ENCODE data around the gene ICAM4.
A peak's percentile ranks its signal among the peaks of the same experiment; 100 is the strongest.
"Not testable (repeated sequence)": the region's sequence is repeated elsewhere in the genome, so short reads cannot be mapped to it uniquely, and the experiment has no call there.

The ICAM4 gene

DNA sequence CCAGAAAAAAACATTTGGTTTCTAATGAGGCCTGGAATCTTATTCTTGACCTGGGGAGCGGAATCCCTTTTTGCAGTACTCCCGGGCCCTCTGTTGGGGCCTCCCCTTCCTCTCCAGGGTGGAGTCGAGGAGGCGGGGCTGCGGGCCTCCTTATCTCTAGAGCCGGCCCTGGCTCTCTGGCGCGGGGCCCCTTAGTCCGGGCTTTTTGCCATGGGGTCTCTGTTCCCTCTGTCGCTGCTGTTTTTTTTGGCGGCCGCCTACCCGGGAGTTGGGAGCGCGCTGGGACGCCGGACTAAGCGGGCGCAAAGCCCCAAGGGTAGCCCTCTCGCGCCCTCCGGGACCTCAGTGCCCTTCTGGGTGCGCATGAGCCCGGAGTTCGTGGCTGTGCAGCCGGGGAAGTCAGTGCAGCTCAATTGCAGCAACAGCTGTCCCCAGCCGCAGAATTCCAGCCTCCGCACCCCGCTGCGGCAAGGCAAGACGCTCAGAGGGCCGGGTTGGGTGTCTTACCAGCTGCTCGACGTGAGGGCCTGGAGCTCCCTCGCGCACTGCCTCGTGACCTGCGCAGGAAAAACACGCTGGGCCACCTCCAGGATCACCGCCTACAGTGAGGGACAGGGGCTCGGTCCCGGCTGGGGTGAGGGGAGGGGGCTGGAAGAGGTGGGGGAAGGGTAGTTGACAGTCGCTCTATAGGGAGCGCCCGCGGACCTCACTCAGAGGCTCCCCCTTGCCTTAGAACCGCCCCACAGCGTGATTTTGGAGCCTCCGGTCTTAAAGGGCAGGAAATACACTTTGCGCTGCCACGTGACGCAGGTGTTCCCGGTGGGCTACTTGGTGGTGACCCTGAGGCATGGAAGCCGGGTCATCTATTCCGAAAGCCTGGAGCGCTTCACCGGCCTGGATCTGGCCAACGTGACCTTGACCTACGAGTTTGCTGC, at the start of gene ICAM4:
TSS of gene ICAM4 (plus strand) at position 153 of the 935 bp plus-strand sequence. CDS start at position 211, 58 bp downstream.
- no peak for DNase-seq

GRCh38 chr19:10237702-10238101, 49.1 kb upstream of the ICAM4 start:
- DNase-seq: no peak

GRCh38 chr19:10238172-10238783, 48.5 kb upstream of the ICAM4 start:
- DNase-seq: no peak

DNA sequence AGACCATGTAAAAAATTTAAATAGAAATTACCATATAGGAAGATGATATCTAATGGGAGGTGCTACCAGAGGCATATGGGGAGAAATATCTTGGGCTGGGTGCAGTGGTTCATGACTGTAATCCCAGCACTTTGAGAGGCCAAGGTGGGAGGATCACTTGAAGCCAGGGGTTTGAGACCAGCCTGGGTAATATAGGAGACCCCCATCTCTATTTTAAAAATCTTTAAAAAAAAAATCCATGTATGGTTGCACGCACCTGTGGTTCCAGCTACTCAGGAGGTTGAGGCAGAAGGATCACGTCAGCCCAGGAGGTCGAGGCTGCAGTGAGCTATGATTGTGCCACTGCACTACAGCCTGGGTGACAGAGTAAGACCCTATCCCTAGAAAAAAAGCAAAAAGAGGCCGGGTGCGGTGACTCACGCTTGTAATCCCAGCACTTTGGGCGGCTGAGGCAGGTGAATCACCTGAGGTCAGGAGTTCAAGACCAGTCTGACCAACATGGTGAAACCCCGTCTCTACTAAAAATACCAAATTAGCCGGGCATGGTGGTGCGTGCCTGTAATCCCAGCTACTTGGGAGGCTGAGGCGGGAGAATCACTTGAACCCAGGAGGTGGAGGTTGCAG, 44.8 kb upstream of the ICAM4 start:
- not testable (repeated sequence) for DNase-seq

DNA sequence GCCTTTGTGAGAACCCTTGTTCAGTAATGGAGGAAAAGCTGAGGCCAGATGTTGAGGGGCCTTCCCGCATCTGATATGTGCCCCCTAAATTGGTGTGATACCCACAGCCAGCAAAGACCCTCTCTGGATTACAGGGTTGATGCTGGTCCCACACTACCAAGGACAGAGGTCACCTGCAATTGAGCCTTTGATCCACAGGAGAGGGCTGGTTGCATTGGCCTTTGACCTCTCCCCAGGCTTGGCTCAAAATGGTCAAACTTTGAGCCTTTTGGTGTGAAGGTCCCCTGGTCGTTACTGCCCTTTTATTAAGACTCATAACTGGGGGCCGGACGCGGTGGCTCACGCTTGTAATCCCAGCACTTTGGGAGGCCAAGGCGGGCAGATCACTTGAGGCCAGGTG, 43.1 kb upstream of the ICAM4 start:
- DNase-seq: no peak

- DNase-seq: no peak
These were observed 41.4 kb upstream of the ICAM4 start for GRCh38 chr19:10245189-10245939.

- DNase-seq: no peak
These were observed 40.2 kb upstream of the ICAM4 start for GRCh38 chr19:10246511-10246910.

GRCh38 chr19:10251792-10252694, 34.7 kb upstream of the ICAM4 start, which contains the start of gene MRPL4:
TSS of gene MRPL4 (plus strand) at chr19:10252214. CDS start at chr19:10252254, 40 bp downstream.
- peak; percentile 73 to 98 (median 93) for DNase-seq

- DNase-seq: no peak
These were observed 34.0 kb upstream of the ICAM4 start for GRCh38 chr19:10252707-10253106.

- DNase-seq: no peak
These were observed 32.5 kb upstream of the ICAM4 start for GRCh38 chr19:10254244-10254643.

DNA sequence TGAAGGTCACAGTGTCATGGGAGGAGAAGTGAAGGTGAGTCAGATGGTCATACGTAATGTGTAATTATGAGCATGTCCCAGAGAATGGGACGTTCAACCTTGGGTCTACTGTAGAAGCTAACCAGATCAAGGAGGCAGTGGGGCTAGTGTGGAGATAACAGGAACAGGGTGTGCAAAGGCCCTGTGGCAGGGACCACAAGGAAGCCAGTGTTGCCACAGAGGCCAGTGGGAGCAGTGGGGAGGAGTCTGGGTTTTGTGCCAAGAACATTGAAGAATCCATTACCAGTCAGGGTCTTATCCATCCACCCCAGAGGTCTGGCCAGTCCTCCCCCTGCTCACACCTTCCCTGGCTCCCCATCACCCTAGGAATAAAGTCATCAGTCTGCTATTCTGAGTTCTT, 31.4 kb upstream of the ICAM4 start:
- no peak for DNase-seq

DNA sequence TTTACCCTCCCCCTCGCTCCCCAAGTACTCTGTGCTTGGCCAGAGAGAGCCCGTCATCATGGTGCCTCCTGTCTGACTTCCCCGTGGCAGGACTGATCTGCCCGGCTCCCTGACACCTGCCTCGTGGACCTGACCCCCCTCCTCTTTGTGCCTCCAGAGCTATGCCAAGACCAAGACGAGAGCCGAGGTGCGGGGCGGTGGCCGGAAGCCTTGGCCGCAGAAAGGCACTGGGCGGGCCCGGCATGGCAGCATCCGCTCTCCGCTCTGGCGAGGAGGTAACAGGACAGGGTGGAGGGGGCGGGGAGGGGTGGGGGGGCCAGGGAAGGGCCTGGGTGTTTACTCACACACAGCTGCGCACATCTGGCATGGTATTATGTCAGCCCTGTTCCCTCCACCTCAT, 30.2 kb upstream of the ICAM4 start:
- DNase-seq: no peak

- no peak for DNase-seq
These were observed 29.7 kb upstream of the ICAM4 start for GRCh38 chr19:10256970-10257615.

- no peak for DNase-seq
These were observed 28.6 kb upstream of the ICAM4 start for GRCh38 chr19:10258080-10258710.

GRCh38 chr19:10259162-10259905, 27.4 kb upstream of the ICAM4 start:
- peak in 41 of 51 donors; percentile 5 to 76 (median 31) for DNase-seq

DNA sequence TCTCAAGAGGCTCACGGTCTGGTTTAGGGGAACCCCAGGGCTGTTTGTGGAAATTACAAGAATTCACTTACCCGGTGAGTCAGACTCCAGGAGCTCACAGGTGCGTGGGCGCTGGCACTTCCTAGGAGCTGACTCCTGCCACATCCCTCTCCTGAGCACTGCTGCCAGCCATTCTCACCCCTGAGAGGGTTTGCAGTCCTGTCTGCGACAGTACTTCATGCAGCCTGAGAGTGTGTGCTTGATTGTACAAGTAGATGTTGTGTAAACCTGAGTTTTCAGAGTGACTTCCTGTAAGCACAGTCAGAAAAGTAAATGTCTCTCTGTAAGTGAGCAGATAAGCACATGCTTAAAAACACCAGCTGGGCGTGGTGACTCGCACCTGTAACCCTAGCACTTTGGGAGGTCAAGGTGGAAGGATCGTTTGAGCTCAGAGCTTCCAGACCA, 26.6 kb upstream of the ICAM4 start:
- peak in 4 of 51 donors; percentile 17 to 45 (median 32) for DNase-seq

DNA sequence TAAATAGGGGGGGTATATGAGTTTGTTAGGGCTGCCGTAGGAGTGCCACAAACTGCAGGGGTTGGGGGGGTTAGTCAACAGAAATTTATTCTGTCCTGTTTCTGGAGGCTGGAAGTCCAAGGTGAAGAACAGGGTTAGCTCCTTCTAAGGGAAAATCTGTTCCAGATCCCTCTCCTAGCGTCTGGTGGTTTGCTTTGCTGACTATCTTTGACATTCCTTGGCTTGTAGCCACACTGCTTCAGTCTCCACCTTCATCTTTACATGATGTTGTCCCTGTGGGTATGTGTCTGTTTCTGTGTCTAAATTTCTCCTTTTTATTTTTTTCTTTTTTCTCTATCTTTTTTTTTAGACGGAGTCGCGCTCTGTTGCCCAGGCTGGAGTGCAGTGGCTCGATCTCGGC, 24.0 kb upstream of the ICAM4 start:
- DNase-seq: no peak

DNA sequence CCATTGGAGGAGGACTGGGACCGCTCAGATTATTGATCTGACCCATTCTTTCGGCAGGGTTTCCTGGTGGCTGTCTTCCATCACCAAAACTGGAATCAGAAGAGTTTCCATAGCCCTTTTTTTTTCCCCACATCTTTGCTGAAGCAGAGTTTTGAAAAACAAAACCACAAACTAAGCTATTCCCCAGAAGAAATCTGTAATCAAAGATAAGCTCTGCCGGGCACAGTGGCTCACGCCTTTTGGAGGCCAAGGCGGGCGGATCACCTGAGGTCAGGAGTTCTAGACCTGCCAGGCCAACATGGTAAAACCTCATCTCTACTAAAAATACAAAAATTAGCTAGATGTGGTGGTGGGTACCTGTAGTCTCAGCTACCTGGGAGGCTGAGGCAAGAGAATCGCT, 20.0 kb upstream of the ICAM4 start:
- no peak for DNase-seq

DNA sequence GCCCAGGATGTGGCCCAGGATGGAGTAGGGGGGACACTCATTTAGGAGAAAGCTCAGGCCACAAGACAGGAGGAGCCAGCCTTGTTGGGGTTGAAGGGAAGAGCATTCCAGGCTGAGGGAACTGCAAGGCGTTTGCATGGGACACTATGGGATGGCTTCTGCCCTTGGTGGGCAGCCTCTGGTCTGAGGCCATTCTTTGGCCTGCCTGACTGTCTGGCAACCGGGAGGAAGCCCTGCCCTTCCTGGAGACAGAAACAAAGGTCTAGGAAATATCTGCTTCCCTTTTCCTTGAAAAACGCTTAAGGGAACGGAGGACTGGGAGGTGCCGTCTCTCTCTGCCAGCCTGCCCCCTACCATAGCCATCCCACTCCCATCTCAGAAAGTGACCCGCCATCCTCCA, 18.7 kb upstream of the ICAM4 start:
- no peak for DNase-seq

Data from hypothalamus (tissue), 51 donors.